ENCODE results near the gene DCLK1. TPM values are rescaled to one million over a fixed set of nuclear protein-coding genes. Genes with fewer than 3 reads are reported as not detected.
A peak's percentile ranks its signal among the peaks of the same experiment; 100 is the strongest.

DCLK1 gene
- total RNA-seq, 1 experiment from 2014 or later, result 6.7 TPM

GRCh38 chr13:35767256-35767976 lies 363.8 kb downstream of the DCLK1 start:
- no peak for DNase-seq (ENCODE audit: extremely low read depth, low read depth)

GRCh38 chr13:35766663-35767062 lies 364.5 kb downstream of the DCLK1 start:
- no peak for DNase-seq (ENCODE audit: extremely low read depth, low read depth)

GRCh38 chr13:35765941-35766340 lies 365.2 kb downstream of the DCLK1 start:
- DNase-seq (ENCODE audit: extremely low read depth, low read depth), result no peak

- no peak for DNase-seq (ENCODE audit: extremely low read depth, low read depth)
These were observed 365.8 kb downstream of the DCLK1 start for GRCh38 chr13:35765366-35765765.

GRCh38 chr13:35764326-35765015 lies 366.7 kb downstream of the DCLK1 start:
- no peak for DNase-seq (ENCODE audit: extremely low read depth, low read depth)

GRCh38 chr13:35763782-35764123 lies 367.4 kb downstream of the DCLK1 start:
- DNase-seq (ENCODE audit: extremely low read depth, low read depth), result no peak

GRCh38 chr13:35763060-35763781 lies 368.0 kb downstream of the DCLK1 start:
- DNase-seq (ENCODE audit: extremely low read depth, low read depth), result no peak

GRCh38 chr13:35761440-35762252 lies 369.5 kb downstream of the DCLK1 start:
- no peak for DNase-seq (ENCODE audit: extremely low read depth, low read depth)

- no peak for DNase-seq (ENCODE audit: extremely low read depth, low read depth)
These were observed 370.4 kb downstream of the DCLK1 start for GRCh38 chr13:35760735-35761281.

GRCh38 chr13:35747594-35747993 lies 383.6 kb downstream of the DCLK1 start:
- DNase-seq (ENCODE audit: extremely low read depth, low read depth), result no peak

GRCh38 chr13:35744566-35745178 lies 386.5 kb downstream of the DCLK1 start:
- DNase-seq (ENCODE audit: extremely low read depth, low read depth), result no peak

- no peak for DNase-seq (ENCODE audit: extremely low read depth, low read depth)
These were observed 387.0 kb downstream of the DCLK1 start for GRCh38 chr13:35744144-35744543.

- no peak for DNase-seq (ENCODE audit: extremely low read depth, low read depth)
These were observed 388.0 kb downstream of the DCLK1 start for GRCh38 chr13:35743165-35743564.

GRCh38 chr13:35741657-35742056 lies 389.5 kb downstream of the DCLK1 start:
- no peak for DNase-seq (ENCODE audit: extremely low read depth, low read depth)

GRCh38 chr13:35736876-35737275 lies 394.3 kb downstream of the DCLK1 start:
- no peak for DNase-seq (ENCODE audit: extremely low read depth, low read depth)

GRCh38 chr13:35733827-35734226 lies 397.4 kb downstream of the DCLK1 start:
- peak; percentile 48 for DNase-seq (ENCODE audit: extremely low read depth, low read depth)

- no peak for DNase-seq (ENCODE audit: extremely low read depth, low read depth)
These were observed 398.6 kb downstream of the DCLK1 start for GRCh38 chr13:35732565-35732964.

- no peak for DNase-seq (ENCODE audit: extremely low read depth, low read depth)
These were observed 399.7 kb downstream of the DCLK1 start for GRCh38 chr13:35731471-35731870.

GRCh38 chr13:35729926-35730627 lies 401.1 kb downstream of the DCLK1 start:
- DNase-seq (ENCODE audit: extremely low read depth, low read depth), result no peak

- DNase-seq (ENCODE audit: extremely low read depth, low read depth), result no peak
These were observed 403.3 kb downstream of the DCLK1 start for GRCh38 chr13:35727881-35728280.
